Keratinocyte (primary cell): ENCODE data around the gene TCP11L2. TPM values are rescaled to one million over a fixed set of nuclear protein-coding genes. Genes with fewer than 3 reads are reported as not detected.

Experiments
- DNase-seq: peaks from one replicate; pipeline ENCODE4 v3.0.0-alpha.2; 2011; ENCODE audit warnings: low read depth, missing footprints, low spot score
- FAIRE-seq: peaks from 2 replicates; lab custom pipeline; 2011; peaks lifted over from hg19 to GRCh38; lab: Jason Lieb, UNC
- H2AFZ ChIP-seq: 2 replicates; pipeline ENCODE4 v1.6.0; 2012; ENCODE audit warnings: low read length, control low read depth, inconsistent platforms; ENCODE audit not compliant: control insufficient read depth
- H3K27ac ChIP-seq: 2 replicates; pipeline ENCODE4 v1.5.1; 2011; ENCODE audit warnings: low read length; ENCODE audit not compliant: control insufficient read depth, insufficient read depth
- H3K27me3 ChIP-seq: 3 replicates; pipeline ENCODE4 v1.6.0; 2011; ENCODE audit warnings: low read length; ENCODE audit not compliant: control insufficient read depth, insufficient read depth; ENCODE audit errors: extremely low read depth
- H3K36me3 ChIP-seq, 2 experiments: 2 replicates in 1 of 2; 3 replicates in 1 of 2; pipeline ENCODE4 v1.5.1; 2011; ENCODE audit warnings: low read length in 2 of 2, mild to moderate bottlenecking in 1 of 2; ENCODE audit not compliant: control insufficient read depth in 2 of 2, insufficient read depth in 2 of 2; ENCODE audit errors: extremely low read depth in 1 of 2
- H3K4me1 ChIP-seq: 3 replicates; pipeline ENCODE4 v1.5.1; 2011; ENCODE audit warnings: low read length; ENCODE audit not compliant: control insufficient read depth, insufficient read depth; ENCODE audit errors: extremely low read depth
- H3K4me2 ChIP-seq: 3 replicates; pipeline ENCODE4 v1.6.0; 2011; ENCODE audit warnings: low read depth, low read length; ENCODE audit not compliant: control insufficient read depth, insufficient read depth; ENCODE audit errors: extremely low read depth
- H3K4me3 ChIP-seq, 3 experiments: fragments of 200-600 bp in 1 of 3; sonication (generic) in 1 of 3; 2 replicates in 2 of 3; 3 replicates in 1 of 3; pipeline ENCODE4 v1.5.1; 2011 to 2016; ENCODE audit warnings: low read length in 3 of 3, mild to moderate bottlenecking in 3 of 3, control low read depth in 2 of 3, inconsistent platforms in 1 of 3, low read depth in 1 of 3, mixed read lengths in 1 of 3, mixed run types in 1 of 3, moderate library complexity in 1 of 3; ENCODE audit not compliant: control insufficient read depth in 2 of 3, insufficient read depth in 2 of 3; ENCODE audit errors: extremely low read depth in 1 of 3
- H3K79me2 ChIP-seq: 2 replicates; pipeline ENCODE4 v1.6.0; 2012; ENCODE audit warnings: low read length; ENCODE audit not compliant: control insufficient read depth, insufficient read depth
- H3K9ac ChIP-seq: 3 replicates; pipeline ENCODE4 v1.6.0; 2011; ENCODE audit warnings: low read length; ENCODE audit not compliant: control insufficient read depth, insufficient read depth; ENCODE audit errors: extremely low read depth
- H3K9me1 ChIP-seq: 3 replicates; pipeline ENCODE4 v1.6.0; 2011; ENCODE audit warnings: low read length; ENCODE audit not compliant: control insufficient read depth, insufficient read depth; ENCODE audit errors: extremely low read depth
- H3K9me3 ChIP-seq: 2 replicates; pipeline ENCODE4 v1.5.1; 2012; ENCODE audit warnings: low read depth, low read length; ENCODE audit not compliant: control insufficient read depth
- H4K20me1 ChIP-seq: 3 replicates; pipeline ENCODE4 v1.6.0; 2011; ENCODE audit warnings: low read length; ENCODE audit not compliant: control insufficient read depth, insufficient read depth; ENCODE audit errors: extremely low read depth
- EZH2 ChIP-seq: IDR thresholded peaks from one replicate; pipeline ENCODE4 v1.6.1; 2012; ENCODE audit warnings: inconsistent platforms, mild to moderate bottlenecking, low read length, moderate library complexity
- dilution Hi-C: fragments of 300-500 bp; cut with MboI; formaldehyde crosslinking; loops from one replicate; pipeline ENCODE4 v1.7.0; 2020; ENCODE audit warnings: low sequenced_read_pairs; ENCODE audit not compliant: extremely low pct_ligation_motif_present
- polyA plus RNA-seq, 5 experiments: library from polyadenylated mRNA; depleted of rRNA in 3 of 5; stranded (reverse) in 3 of 5; stranded (forward) in 1 of 5; unstranded in 1 of 5; fragments of >200 nt; gene quantifications; 1 replicate in 1 of 5; 2 replicates in 3 of 5; 3 replicates in 1 of 5; pipeline versions ENCODE4 v1.2.1 to v1.2.3, GENCODE V29; 2011 to 2012; ENCODE audit warnings: missing spikeins in 2 of 5, low read depth in 1 of 5, low replicate concordance in 1 of 5
- TF ChIP-seq, protein P1 (sequence below), 3 experiments: IDR thresholded peaks in 1 of 3; conservative IDR thresholded peaks in 1 of 3; optimal IDR thresholded peaks in 1 of 3; 2 replicates in 2 of 3; 3 replicates in 1 of 3; pipeline versions ENCODE3 to v1.5.1; 2011; ENCODE audit warnings: low read length in 3 of 3, mild to moderate bottlenecking in 3 of 3, moderate library complexity in 2 of 3, control low read depth in 1 of 3, inconsistent platforms in 1 of 3; ENCODE audit not compliant: insufficient read depth in 2 of 3; ENCODE audit errors: extremely low read depth in 1 of 3

TCP11L2 gene
- polyA plus RNA-seq, 1 donor (not counting 4 experiments of a cell fraction or from before 2014, with no cell fraction given): 6.1 TPM

DNA sequence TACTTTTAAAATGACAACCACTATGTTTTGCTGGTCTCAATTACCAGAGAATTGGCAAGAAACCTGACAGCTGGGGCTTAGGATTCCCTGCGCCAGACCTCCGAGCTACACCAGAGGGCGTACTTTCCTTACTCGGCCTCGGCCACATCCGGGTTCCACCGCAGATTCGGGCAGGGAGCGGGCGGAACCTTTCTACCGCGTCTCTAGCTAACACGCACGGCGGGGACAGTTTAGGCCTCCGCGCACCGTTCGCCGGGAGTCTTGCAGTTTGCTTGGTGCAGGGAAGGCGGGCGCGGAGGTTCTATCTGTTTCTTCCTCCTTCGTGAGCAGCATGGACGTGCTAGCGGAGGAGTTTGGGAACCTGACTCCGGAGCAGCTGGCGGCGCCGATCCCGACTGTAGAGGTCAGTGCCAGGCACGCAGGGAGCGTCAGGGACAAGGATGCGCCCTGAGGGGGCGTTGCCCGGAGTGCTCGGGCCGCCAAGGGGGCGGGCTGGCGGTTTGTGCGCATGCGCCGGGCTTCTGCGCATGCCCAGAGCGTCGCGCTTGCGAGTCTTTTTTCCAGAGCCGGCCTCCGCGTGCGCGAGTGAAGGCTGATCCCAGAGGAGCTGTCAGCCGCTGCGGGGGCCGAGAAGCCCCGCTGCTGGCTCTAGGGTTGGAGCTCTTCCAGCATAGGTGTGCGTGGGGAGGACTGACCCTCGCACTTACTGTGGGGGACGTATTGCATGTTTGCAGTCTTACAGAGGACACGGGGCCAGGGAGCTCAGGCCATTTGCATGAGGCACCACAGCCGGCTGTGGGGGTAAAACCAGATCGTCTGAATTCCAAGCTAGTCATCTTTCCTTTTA lies 55.2 kb downstream of the TCP11L2 start, which contains the start of gene POLR3B:
Gene POLR3B (plus strand): TSS at position 200 of the 847 bp plus-strand sequence. CDS start 132 bp downstream, at position 332.
- peak within 1 kb of the TSS; percentile 99 for H2AFZ ChIP-seq
- H3K9ac ChIP-seq: peak within 1 kb of the TSS; percentile 82
- no peaks in the 10 kb centered on the region for H3K9me3 ChIP-seq
- TF ChIP-seq, protein P1, sequence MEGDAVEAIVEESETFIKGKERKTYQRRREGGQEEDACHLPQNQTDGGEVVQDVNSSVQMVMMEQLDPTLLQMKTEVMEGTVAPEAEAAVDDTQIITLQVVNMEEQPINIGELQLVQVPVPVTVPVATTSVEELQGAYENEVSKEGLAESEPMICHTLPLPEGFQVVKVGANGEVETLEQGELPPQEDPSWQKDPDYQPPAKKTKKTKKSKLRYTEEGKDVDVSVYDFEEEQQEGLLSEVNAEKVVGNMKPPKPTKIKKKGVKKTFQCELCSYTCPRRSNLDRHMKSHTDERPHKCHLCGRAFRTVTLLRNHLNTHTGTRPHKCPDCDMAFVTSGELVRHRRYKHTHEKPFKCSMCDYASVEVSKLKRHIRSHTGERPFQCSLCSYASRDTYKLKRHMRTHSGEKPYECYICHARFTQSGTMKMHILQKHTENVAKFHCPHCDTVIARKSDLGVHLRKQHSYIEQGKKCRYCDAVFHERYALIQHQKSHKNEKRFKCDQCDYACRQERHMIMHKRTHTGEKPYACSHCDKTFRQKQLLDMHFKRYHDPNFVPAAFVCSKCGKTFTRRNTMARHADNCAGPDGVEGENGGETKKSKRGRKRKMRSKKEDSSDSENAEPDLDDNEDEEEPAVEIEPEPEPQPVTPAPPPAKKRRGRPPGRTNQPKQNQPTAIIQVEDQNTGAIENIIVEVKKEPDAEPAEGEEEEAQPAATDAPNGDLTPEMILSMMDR (optimal IDR thresholded peaks at IDR 0.05 in 1 of 3, IDR thresholded peaks at IDR 0.05 in 1 of 3, conservative IDR thresholded peaks at IDR 0.05 in 1 of 3; ENCODE audit: extremely low read depth in 1 of 3, insufficient read depth in 2 of 3, low read length in 3 of 3): peak; percentile 90 to 96 (median 94)
- no peak for TF ChIP-seq EZH2
- H3K36me3 ChIP-seq: no peaks in the 10 kb centered on the region
- no peaks in the 10 kb centered on the region for H3K9me1 ChIP-seq
- H3K4me1 ChIP-seq: peaks cover 9% of the 10 kb centered on the region
- peaks cover 40% of the 10 kb centered on the region for H3K79me2 ChIP-seq
- H3K4me3 ChIP-seq: peak within 1 kb of the TSS; percentile 72 to 96 (median 77)
- peak within 1 kb of the TSS; percentile 80 for H3K27ac ChIP-seq
- DNase-seq: no peak
- H3K27me3 ChIP-seq: no peaks in the 10 kb centered on the region
- peak within 1 kb of the TSS; percentile 91 for H3K4me2 ChIP-seq
- H4K20me1 ChIP-seq: no peaks in the 10 kb centered on the region
- dilution Hi-C loops: no loop called here
- FAIRE-seq: peak; percentile 39

DNA sequence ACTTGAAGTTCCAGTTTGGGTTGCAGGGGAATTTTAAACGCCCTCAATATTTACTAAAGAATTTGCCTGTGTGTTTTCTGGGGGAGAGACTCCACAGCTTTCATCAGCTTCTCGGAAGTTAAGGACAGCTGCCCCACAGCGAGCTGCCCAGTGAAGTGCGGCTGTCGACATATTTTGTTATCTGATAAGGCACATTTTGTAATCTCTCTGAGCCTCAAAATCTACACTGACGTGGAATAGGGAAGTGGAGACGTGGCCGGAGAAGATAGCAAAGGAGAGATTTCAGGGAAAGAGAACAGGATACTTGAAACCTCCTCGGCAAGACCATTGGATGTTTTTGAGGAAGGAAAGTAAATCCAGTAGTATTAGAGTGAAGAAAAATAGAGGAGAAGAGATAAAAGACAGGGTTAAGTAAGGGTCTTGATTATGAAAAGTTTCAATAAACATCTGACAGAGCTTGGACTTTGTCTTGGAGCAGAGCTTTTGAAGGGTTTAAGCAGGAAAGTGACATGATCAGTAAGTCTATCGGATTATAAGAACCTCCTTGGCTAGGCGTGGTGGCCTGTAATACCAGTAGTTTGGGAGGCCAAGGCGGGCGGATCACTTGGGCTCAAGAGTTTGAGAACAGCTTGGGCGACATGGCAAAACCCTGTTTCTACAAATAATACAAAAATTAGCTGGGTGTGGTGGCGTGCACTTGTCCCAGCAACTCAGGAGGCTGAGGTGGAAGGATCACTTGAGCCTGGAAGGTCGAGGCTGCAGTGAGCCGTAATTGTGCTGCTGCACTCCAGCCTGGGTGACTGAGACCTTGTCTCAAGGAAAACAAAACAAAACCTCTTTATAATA lies 56.1 kb downstream of the TCP11L2 start:
- FAIRE-seq (no peak), DNase-seq (no peak)
- peak overlapping the region; percentile 90 for H2AFZ ChIP-seq
- no peaks in the 10 kb centered on the region for H3K27me3 ChIP-seq
- no peaks in the 10 kb centered on the region for H4K20me1 ChIP-seq
- H3K4me3 ChIP-seq: peak overlapping the region; percentile 72 to 96 (median 77)
- peak overlapping the region; percentile 80 for H3K27ac ChIP-seq
- H3K9me1 ChIP-seq: no peaks in the 10 kb centered on the region
- dilution Hi-C loops: no loop called here
- peaks cover 9% of the 10 kb centered on the region for H3K4me1 ChIP-seq
- no peaks in the 10 kb centered on the region for H3K36me3 ChIP-seq
- peaks cover 45% of the 10 kb centered on the region for H3K79me2 ChIP-seq
- TF ChIP-seq, protein P1 (optimal IDR thresholded peaks at IDR 0.05 in 1 of 3, IDR thresholded peaks at IDR 0.05 in 1 of 3, conservative IDR thresholded peaks at IDR 0.05 in 1 of 3; ENCODE audit: extremely low read depth in 1 of 3, insufficient read depth in 2 of 3, low read length in 3 of 3): peak in 1 of 3 experiments; percentile 7
- TF ChIP-seq EZH2: no peak
- H3K4me2 ChIP-seq: peak overlapping the region; percentile 91
- H3K9me3 ChIP-seq: no peaks in the 10 kb centered on the region
- H3K9ac ChIP-seq: peak overlapping the region; percentile 82
